Left lung (tissue), 10 donors: ENCODE data around the gene OR6J1. TPM values are rescaled to one million over a fixed set of nuclear protein-coding genes. Genes with fewer than 3 reads are reported as not detected.

Experiments used
- ATAC-seq: fragments of 200-7000 bp; cut with Tn5 transposase; one replicate; pipeline ENCODE4 v1.9.1; 2020; ENCODE audit warnings: moderate library complexity
- DNase-seq, 4 donors: peaks; one replicate each; pipeline ENCODE4 v3.0.0-alpha.2; 2013 to 2020
- H3K27ac ChIP-seq, 2 donors: fragments of 200-600 bp; sonication (generic) in 1 of 2; one replicate each; pipeline versions ENCODE4 v1.5.0 to v1.8.0; 2020 to 2021
- H3K27me3 ChIP-seq, 2 donors: fragments of 200-600 bp; sonication (generic) in 1 of 2; one replicate each; pipeline versions ENCODE4 v1.5.0 to v1.8.0; 2020 to 2021
- H3K36me3 ChIP-seq, 2 donors: fragments of 200-600 bp; sonication (generic) in 1 of 2; one replicate each; pipeline versions ENCODE4 v1.5.0 to v1.8.0; 2020 to 2021
- H3K4me1 ChIP-seq, 2 donors: fragments of 200-600 bp; one replicate each; pipeline ENCODE4 v1.8.0; 2021
- H3K4me3 ChIP-seq, 2 donors: fragments of 200-600 bp; sonication (generic) in 1 of 2; one replicate each; pipeline versions ENCODE4 v1.5.0 to v1.8.0; 2020 to 2021; ENCODE audit warnings: mild to moderate bottlenecking in 1 of 2
- H3K9me3 ChIP-seq, 2 donors: fragments of 200-600 bp; sonication (generic) in 1 of 2; one replicate each; pipeline versions ENCODE4 v1.5.0 to v1.8.0; 2020 to 2021
- CTCF ChIP-seq, 2 donors: fragments of 200-600 bp; sonication (generic) in 1 of 2; IDR thresholded peaks; one replicate each; pipeline versions ENCODE4 v1.5.0 to v1.8.0; 2021; ENCODE audit warnings: antibody characterized with exemption in 2 of 2
- intact Hi-C, 2 donors: fragments of 100-400 bp; cut with DNase I; formaldehyde crosslinking; loops; one replicate each; pipeline versions ENCODE4 v1.11.2 to v1.14.2; 2022
- polyA plus RNA-seq, 6 donors: library from polyadenylated mRNA; unstranded; fragments of 120-200 nt; gene quantifications; one replicate each; pipeline ENCODE4 v1.2.1, GENCODE V29; 2013; ENCODE audit not compliant: insufficient read length in 6 of 6
- total RNA-seq, 2 donors: library from RNA; stranded (reverse); fragmentation: NEBNext Ultra II Directional; extraction: Animal tissue kit (Norgen Biotek cat#: 25700); gene quantifications; one replicate each; pipeline ENCODE4 v1.2.1, GENCODE V29; 2021
- donor health status: DM: no; HTN: yes; CAD: no.
- donor health status: DM: no; HTN: no; CAD: no.

OR6J1 gene
- total and polyA plus RNA-seq, 8 donors, result 0.23 to 0.45 (median 0.34) TPM; not detected in 2

- Histone ChIP-seq H3K9me3 (peaks cover 0 to 1% of the 10 kb centered on the region in 2 donors), H3K27me3 (no peaks in the 10 kb centered on the region), H3K4me3 (no peak overlapping the region), H3K4me1 (no peaks in the 10 kb centered on the region), H3K27ac (no peak overlapping the region), H3K36me3 (no peaks in the 10 kb centered on the region)
- ATAC-seq, result no peak
- DNase-seq, result no peak
- no peak for TF ChIP-seq CTCF (IDR thresholded peaks at IDR 0.05)
- intact Hi-C loops, result no loop called here
Measured at GRCh38 chr14:22630486-22630885, 13.7 kb downstream of the OR6J1 start.

- no peaks in the 10 kb centered on the region for H3K4me1 ChIP-seq
- ATAC-seq (no peak), DNase-seq (no peak)
- no peak for TF ChIP-seq CTCF (IDR thresholded peaks at IDR 0.05)
- H3K27me3 ChIP-seq, result no peaks in the 10 kb centered on the region
- H3K36me3 ChIP-seq, result no peaks in the 10 kb centered on the region
- H3K4me3 ChIP-seq, result no peak overlapping the region
- peaks cover 0 to 1% of the 10 kb centered on the region in 2 donors for H3K9me3 ChIP-seq
- intact Hi-C loops, result no loop called here
- no peak overlapping the region for H3K27ac ChIP-seq
Measured at GRCh38 chr14:22630066-22630465, 14.1 kb downstream of the OR6J1 start.

- Histone ChIP-seq H3K9me3 (peaks cover 0 to 1% of the 10 kb centered on the region in 2 donors), H3K27me3 (no peaks in the 10 kb centered on the region), H3K4me3 (no peak overlapping the region), H3K36me3 (no peaks in the 10 kb centered on the region), H3K4me1 (no peaks in the 10 kb centered on the region), H3K27ac (no peak overlapping the region)
- no peak for DNase-seq
- no peak for ATAC-seq
- TF ChIP-seq CTCF (IDR thresholded peaks at IDR 0.05), result no peak
- intact Hi-C loops, result no loop called here
Measured at GRCh38 chr14:22629361-22629760, 14.8 kb downstream of the OR6J1 start.

GRCh38 chr14:22627506-22628263, 16.5 kb downstream of the OR6J1 start:
- Histone ChIP-seq H3K9me3 (peaks cover 0 to 1% of the 10 kb centered on the region in 2 donors), H3K4me1 (no peaks in the 10 kb centered on the region), H3K27me3 (no peaks in the 10 kb centered on the region), H3K4me3 (no peak overlapping the region), H3K27ac (no peak overlapping the region), H3K36me3 (no peaks in the 10 kb centered on the region)
- ATAC-seq (no peak), DNase-seq (no peak)
- no peak for TF ChIP-seq CTCF (IDR thresholded peaks at IDR 0.05)
- intact Hi-C loops, result no loop called here

- no peak for ATAC-seq
- Histone ChIP-seq H3K27me3 (no peaks in the 10 kb centered on the region), H3K27ac (no peak overlapping the region), H3K9me3 (peaks cover 0 to 1% of the 10 kb centered on the region in 2 donors), H3K4me1 (no peaks in the 10 kb centered on the region), H3K36me3 (no peaks in the 10 kb centered on the region), H3K4me3 (no peak overlapping the region)
- TF ChIP-seq CTCF (IDR thresholded peaks at IDR 0.05), result no peak
- intact Hi-C loops, result no loop called here
- no peak for DNase-seq
Measured at GRCh38 chr14:22626590-22626989, 17.6 kb downstream of the OR6J1 start.
